ENCODE results near the gene SLC1A3. TPM values are rescaled to one million over a fixed set of nuclear protein-coding genes. Genes with fewer than 3 reads are reported as not detected.

SLC1A3 gene
- total RNA-seq, 1 donor from 2014 or later, result 14.5 TPM

DNA sequence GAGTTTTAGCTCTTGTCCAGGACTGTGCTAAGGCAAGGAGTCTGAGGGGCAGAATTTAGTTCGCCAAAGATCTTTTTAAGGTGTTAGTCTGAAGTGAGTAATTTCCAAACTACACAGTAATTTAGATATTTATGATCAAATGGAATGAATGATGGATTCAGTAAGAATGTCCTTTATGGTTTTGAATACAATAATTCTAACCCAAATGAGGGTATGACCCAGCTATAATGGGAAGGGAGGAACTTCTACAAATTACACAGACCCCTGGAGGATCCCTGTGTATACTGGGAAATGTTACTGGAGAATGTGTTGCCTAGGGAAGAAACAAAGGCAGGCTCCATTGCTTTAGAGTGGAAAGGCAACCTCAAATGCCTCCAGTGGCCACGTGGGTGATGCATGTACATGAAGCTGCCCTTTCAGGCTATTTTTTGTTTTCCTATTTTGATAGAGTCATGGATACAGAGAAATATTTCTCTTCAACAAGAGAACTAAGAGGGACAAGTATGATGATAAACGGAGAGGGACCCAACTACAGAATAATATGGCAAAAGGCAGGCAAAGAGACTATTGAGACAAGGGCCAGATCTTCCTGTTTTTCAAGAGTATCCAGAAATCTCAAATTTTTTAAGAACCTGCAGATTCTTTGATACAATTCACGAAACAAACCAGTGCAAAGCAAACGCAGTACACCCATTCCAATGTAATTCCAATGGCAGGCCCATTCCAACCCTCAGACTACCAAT is 25.4 kb downstream of the SLC1A3 start:
- Mint-ChIP-seq H3K36me3 (ENCODE audit: insufficient read depth) (peaks cover 3% of the 10 kb centered on the region), H3K27ac (no peak overlapping the region), H3K4me3 (ENCODE audit: low read depth) (no peak overlapping the region), H3K9me3 (ENCODE audit: low read depth) (no peaks in the 10 kb centered on the region), H3K4me1 (ENCODE audit: low read depth) (peaks cover 4% of the 10 kb centered on the region), H3K27me3 (no peaks in the 10 kb centered on the region)
- TF ChIP-seq, protein P1, sequence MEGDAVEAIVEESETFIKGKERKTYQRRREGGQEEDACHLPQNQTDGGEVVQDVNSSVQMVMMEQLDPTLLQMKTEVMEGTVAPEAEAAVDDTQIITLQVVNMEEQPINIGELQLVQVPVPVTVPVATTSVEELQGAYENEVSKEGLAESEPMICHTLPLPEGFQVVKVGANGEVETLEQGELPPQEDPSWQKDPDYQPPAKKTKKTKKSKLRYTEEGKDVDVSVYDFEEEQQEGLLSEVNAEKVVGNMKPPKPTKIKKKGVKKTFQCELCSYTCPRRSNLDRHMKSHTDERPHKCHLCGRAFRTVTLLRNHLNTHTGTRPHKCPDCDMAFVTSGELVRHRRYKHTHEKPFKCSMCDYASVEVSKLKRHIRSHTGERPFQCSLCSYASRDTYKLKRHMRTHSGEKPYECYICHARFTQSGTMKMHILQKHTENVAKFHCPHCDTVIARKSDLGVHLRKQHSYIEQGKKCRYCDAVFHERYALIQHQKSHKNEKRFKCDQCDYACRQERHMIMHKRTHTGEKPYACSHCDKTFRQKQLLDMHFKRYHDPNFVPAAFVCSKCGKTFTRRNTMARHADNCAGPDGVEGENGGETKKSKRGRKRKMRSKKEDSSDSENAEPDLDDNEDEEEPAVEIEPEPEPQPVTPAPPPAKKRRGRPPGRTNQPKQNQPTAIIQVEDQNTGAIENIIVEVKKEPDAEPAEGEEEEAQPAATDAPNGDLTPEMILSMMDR (IDR thresholded peaks at IDR 0.05; ENCODE audit: unreplicated experiment), result no peak
- DNase-seq (ENCODE audit: low spot score, unreplicated experiment), result no peak

DNA sequence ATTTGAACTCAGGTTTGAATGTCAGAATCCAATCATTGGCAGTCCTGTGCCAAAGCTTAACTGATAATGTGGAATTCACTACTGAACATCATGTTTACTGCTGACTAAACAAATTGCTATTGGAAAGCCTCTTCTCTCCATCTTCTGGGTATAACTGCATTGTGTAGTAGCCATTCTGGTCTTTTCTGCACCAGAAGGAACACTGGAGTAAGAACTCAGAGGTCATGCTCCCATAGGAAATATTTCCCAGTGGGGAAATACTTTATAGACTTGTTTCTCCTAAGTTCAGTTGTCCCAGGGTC is 25.9 kb downstream of the SLC1A3 start:
- Mint-ChIP-seq H3K27me3 (no peaks in the 10 kb centered on the region), H3K27ac (no peak overlapping the region), H3K4me1 (ENCODE audit: low read depth) (peaks cover 4% of the 10 kb centered on the region), H3K36me3 (ENCODE audit: insufficient read depth) (peaks cover 3% of the 10 kb centered on the region), H3K9me3 (ENCODE audit: low read depth) (no peaks in the 10 kb centered on the region), H3K4me3 (ENCODE audit: low read depth) (no peak overlapping the region)
- no peak for DNase-seq (ENCODE audit: low spot score, unreplicated experiment)
- TF ChIP-seq, protein P1 (IDR thresholded peaks at IDR 0.05; ENCODE audit: unreplicated experiment), result no peak

DNA sequence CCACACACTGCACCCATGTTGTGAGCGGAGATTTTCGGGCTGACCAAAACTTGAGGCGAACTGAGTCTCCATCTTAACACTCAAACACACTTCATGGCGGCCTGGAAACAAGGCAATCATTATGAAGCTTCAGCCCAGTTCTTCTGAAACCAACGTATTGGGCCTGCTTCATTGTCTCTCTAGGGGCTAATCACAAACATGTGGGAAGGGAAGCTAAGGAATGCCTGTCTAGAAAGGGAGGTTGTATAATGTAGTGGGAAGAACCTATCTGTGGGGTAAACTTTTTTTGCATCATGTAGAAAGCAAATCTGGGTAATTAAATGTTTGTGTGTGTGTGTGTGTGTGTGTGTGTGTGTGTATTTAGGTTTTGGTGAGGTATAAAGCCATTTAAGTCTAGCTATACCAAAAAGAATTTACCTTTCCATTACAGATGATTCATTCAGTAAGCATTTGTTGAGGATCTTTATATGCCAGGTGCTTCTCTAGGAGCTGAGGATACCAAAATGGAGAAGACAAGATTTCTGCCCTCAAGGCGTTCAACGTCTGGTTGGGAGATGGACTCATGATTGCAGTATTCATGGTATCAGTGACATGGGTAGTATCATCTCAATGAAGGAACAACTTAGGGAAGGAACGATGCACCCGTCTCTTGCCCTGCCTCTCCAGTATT is 29.4 kb downstream of the SLC1A3 start:
- Mint-ChIP-seq H3K9me3 (ENCODE audit: low read depth) (no peaks in the 10 kb centered on the region), H3K4me1 (ENCODE audit: low read depth) (peaks cover 9% of the 10 kb centered on the region), H3K27ac (no peak overlapping the region), H3K4me3 (ENCODE audit: low read depth) (no peak overlapping the region), H3K27me3 (no peaks in the 10 kb centered on the region), H3K36me3 (ENCODE audit: insufficient read depth) (peaks cover 3% of the 10 kb centered on the region)
- TF ChIP-seq, protein P1 (IDR thresholded peaks at IDR 0.05; ENCODE audit: unreplicated experiment), result no peak
- no peak for DNase-seq (ENCODE audit: low spot score, unreplicated experiment)

DNA sequence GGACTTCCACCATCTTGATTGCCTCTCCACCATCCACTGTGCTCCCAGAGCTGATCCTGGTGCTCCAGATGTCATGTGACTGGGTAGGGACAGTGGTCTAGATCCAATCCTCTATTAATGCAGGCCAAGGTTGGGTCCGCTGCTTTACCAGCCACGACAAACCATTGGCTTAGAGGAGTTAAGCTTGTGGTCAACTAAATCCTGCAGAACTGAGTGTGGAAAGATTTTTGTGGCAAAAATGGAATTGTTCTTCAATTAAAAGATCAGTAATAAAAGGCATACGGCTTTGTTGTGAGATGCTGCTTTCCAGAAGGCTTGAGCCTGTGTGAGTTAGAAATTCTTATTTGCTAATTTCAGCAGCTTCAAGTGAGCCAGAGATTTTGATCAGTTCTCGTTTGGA is 30.7 kb downstream of the SLC1A3 start:
- H3K9me3 Mint-ChIP-seq (ENCODE audit: low read depth), result no peaks in the 10 kb centered on the region
- peaks cover 3% of the 10 kb centered on the region for H3K36me3 Mint-ChIP-seq (ENCODE audit: insufficient read depth)
- H3K27me3 Mint-ChIP-seq, result no peaks in the 10 kb centered on the region
- H3K27ac Mint-ChIP-seq, result no peak overlapping the region
- DNase-seq (ENCODE audit: low spot score, unreplicated experiment), result no peak
- peaks cover 9% of the 10 kb centered on the region for H3K4me1 Mint-ChIP-seq (ENCODE audit: low read depth)
- TF ChIP-seq, protein P1 (IDR thresholded peaks at IDR 0.05; ENCODE audit: unreplicated experiment), result no peak
- H3K4me3 Mint-ChIP-seq (ENCODE audit: low read depth), result no peak overlapping the region

DNA sequence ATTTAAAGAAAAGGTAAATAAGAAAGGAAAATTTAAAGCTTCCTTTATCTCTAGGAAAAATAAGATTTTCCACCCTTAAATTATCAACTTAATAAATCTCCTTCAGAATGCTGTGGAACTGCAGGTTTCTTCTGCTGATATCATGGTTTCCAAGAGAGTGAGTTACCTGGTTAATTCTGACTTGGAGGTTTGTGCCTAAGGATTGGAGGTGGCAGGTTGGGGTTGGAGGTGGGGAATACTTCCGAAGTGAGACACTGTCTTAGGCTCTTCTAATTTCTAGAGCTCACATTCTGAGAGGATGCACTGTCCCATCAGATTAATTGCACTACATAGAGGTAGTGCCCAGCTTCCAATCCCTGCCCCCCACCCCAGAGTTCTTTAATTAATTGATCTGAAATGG is 31.1 kb downstream of the SLC1A3 start:
- Mint-ChIP-seq H3K4me3 (ENCODE audit: low read depth) (no peak overlapping the region), H3K4me1 (ENCODE audit: low read depth) (peaks cover 9% of the 10 kb centered on the region), H3K27me3 (no peaks in the 10 kb centered on the region), H3K36me3 (ENCODE audit: insufficient read depth) (peaks cover 3% of the 10 kb centered on the region), H3K9me3 (ENCODE audit: low read depth) (no peaks in the 10 kb centered on the region), H3K27ac (no peak overlapping the region)
- TF ChIP-seq, protein P1 (IDR thresholded peaks at IDR 0.05; ENCODE audit: unreplicated experiment), result no peak
- no peak for DNase-seq (ENCODE audit: low spot score, unreplicated experiment)
